D721Med (cell line): ENCODE measurements around the gene SLC66A3.
"Not testable (repeated sequence)": the region's sequence is repeated elsewhere in the genome, so short reads cannot be mapped to it uniquely, and the experiment has no call there.

Experiments
- DNase-seq: peaks from one replicate; pipeline ENCODE4 v3.0.0; 2011; ENCODE audit warnings: low spot score; ENCODE audit not compliant: insufficient read length
- FAIRE-seq: peaks from 2 replicates; lab custom pipeline; 2011; peaks lifted over from hg19 to GRCh38; lab: Jason Lieb, UNC
- CTCF ChIP-seq: IDR thresholded peaks from 2 replicates; pipeline ENCODE4 v1.5.1; 2012; ENCODE audit warnings: mild to moderate bottlenecking, control low read depth; ENCODE audit not compliant: insufficient read depth; ENCODE audit errors: missing control alignments

Gene SLC66A3

GRCh38 chr2:11161747-11162146 is 6.5 kb downstream of the SLC66A3 start:
- DNase-seq: no peak
- FAIRE-seq: no peak
- TF ChIP-seq CTCF: no peak

GRCh38 chr2:11163439-11164317 is 8.4 kb downstream of the SLC66A3 start:
- TF ChIP-seq CTCF: no peak
- no peak for DNase-seq
- no peak for FAIRE-seq

DNA sequence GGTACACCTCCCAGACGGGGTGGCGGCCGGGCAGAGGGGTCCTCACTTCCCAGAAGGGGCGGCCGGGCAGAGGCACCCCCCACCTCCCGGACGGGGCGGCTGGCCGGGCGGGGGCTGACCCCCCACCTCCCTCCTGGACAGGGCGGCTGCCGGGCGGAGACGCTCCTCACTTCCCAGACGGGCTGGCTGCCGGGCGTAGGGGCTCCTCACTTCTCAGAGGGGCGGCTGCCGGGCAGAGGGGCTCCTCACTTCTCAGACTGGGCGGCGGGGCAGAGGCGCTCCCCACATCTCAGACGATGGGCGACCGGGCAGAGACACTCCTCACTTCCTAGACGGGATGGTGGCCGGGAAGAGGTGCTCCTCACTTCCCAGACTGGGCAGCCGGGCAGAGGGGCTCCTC is 9.8 kb downstream of the SLC66A3 start:
- not testable (repeated sequence) for FAIRE-seq, DNase-seq

- no peak for DNase-seq
- FAIRE-seq: no peak
- no peak for TF ChIP-seq CTCF
These were observed 11.2 kb downstream of the SLC66A3 start for GRCh38 chr2:11166476-11166875.

DNA sequence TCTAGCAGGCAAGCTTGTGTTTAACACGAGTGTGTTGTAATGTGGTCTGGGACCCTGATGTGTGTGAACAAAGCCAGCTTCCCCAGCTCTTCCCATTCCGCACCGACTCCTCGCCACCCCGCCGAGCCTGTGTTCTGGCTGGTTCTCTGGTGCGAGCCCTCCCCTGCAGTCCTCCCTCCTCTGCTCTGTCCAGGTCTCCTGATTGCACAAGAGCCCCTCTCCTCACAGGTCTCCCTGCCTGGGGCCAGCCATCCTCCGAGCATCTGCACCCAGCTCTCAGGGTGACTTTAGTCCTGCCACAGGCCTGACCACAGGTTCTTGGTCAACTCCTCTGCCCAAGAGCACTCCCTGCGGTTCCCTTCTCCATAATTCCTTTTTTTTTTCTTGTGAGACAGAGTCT is 13.2 kb downstream of the SLC66A3 start:
- DNase-seq: no peak
- no peak for TF ChIP-seq CTCF
- no peak for FAIRE-seq

GRCh38 chr2:11169333-11169732 is 14.1 kb downstream of the SLC66A3 start:
- TF ChIP-seq CTCF: no peak
- DNase-seq: no peak
- no peak for FAIRE-seq

DNA sequence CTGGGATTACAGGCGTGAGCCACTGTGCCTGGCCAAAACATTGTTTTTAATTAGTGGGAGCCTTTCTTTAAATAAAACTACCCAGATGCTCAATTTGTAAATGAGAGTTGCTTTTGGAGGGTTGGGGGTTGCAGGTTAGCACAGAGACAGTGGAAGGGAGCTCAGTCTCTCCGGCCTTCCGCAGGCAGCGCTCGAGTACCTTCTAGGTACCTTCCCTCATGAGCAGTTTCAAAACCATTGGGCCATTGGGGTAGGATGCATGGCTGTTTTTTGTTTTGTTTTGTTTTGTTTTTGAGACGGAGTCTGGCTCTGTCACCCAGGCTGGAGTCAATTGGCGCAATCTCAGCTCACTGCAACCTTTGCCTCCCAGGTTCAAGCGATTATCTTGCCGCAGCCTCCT is 19.0 kb downstream of the SLC66A3 start:
- FAIRE-seq (no peak), DNase-seq (no peak)
- no peak for TF ChIP-seq CTCF
